Measurements from ENCODE around the gene FAM98C. TPM values are rescaled to one million over a fixed set of nuclear protein-coding genes. Genes with fewer than 3 reads are reported as not detected.
A peak's percentile ranks its signal among the peaks of the same experiment; 100 is the strongest.

The FAM98C gene
- total and polyA plus RNA-seq, 2 donors (not counting 1 experiment from before 2014, with no cell fraction given) = 44.1 to 73.5 TPM

GRCh38 chr19:38386971-38387549 lies 15.8 kb upstream of the FAM98C start:
- Mint-ChIP-seq H3K27ac (peak overlapping the region; percentile 63), H3K4me1 (peaks cover 31% of the 10 kb centered on the region), H3K9me3 (ENCODE audit: insufficient read depth) (no peaks in the 10 kb centered on the region), H3K4me3 (peak overlapping the region; percentile 97), H3K27me3 (peaks cover 27% of the 10 kb centered on the region)
- peaks cover 0 to 30% (median 0%) of the 10 kb centered on the region in 3 donors for H3K9me3 ChIP-seq (ENCODE audit: control extremely low read depth in 1 of 3, control insufficient read depth in 2 of 3, insufficient read depth in 1 of 3, low read length in 2 of 3)
- peaks cover 0 to 49% (median 21%) of the 10 kb centered on the region in 4 experiments for H3K27me3 ChIP-seq (replicated peaks in 1 of 4; ENCODE audit: control extremely low read depth in 1 of 4, control insufficient read depth in 3 of 4, insufficient read depth in 4 of 4, low read length in 3 of 4)
- H3K9ac ChIP-seq (ENCODE audit: low read length) = peak overlapping the region; percentile 69
- H3K4me1 ChIP-seq (ENCODE audit: control insufficient read depth in 2 of 2, insufficient read depth in 2 of 2, low read length in 2 of 2) = peaks cover 36% of the 10 kb centered on the region in 2 donors
- no peak for TF ChIP-seq EZH2 (IDR thresholded peaks at IDR 0.05; ENCODE audit: borderline replicate concordance, insufficient read depth, low read depth, low read length, poor library complexity, severe bottlenecking)
- TF ChIP-seq CTCF (IDR thresholded peaks at IDR 0.05) = no peak
- H3K4me2 ChIP-seq (replicated peaks; ENCODE audit: low read depth, low read length, poor library complexity, severe bottlenecking) = peak overlapping the region; percentile 97
- H3K27ac ChIP-seq (ENCODE audit: low read length in 2 of 2) = no peak overlapping the region
- ChIA-PET POLR2A (interaction anchor here (0.8 to 2.5 kb wide), 4 partner anchors 11 to 16 kb away, joined by 3 to 11 read pairs (median 8); partner anchors contain the start of genes FAM98C and PSMD8), CTCF (interaction anchor here (0.7 to 2.3 kb wide), 3 partner anchors 16 to 51 kb away, joined by 3 to 20 read pairs (median 4); partner anchors contain the start of genes CATSPERG and FAM98C)
- H2AFZ ChIP-seq (ENCODE audit: insufficient read depth, low read depth, low read length, poor library complexity, severe bottlenecking) = peak overlapping the region; percentile 53
- no peak for DNase-seq
- H3K79me2 ChIP-seq (ENCODE audit: control insufficient read depth, insufficient read depth, low read length) = no peaks in the 10 kb centered on the region
- H3K36me3 ChIP-seq (replicated peaks in 1 of 2; ENCODE audit: control extremely low read depth in 1 of 2, control insufficient read depth in 1 of 2, extremely low read depth in 1 of 2, insufficient read depth in 2 of 2, low read length in 1 of 2) = peaks cover 0 to 27% of the 10 kb centered on the region in 2 experiments
- intact Hi-C loops (cut with micrococcal nuclease) = loop anchor here (1.0 to 5.0 kb wide), 3 partner anchors 13 to 230 kb away; partner anchors contain the start of genes EIF3K, FAM98C, MAP4K1 and PSMD8
- ATAC-seq (ENCODE audit: low read depth) = peak; percentile 11
- peaks cover 54% of the 10 kb centered on the region for H4K20me1 ChIP-seq (ENCODE audit: control insufficient read depth, insufficient read depth, low read length, poor library complexity, severe bottlenecking)
- H3K4me3 ChIP-seq (ENCODE audit: control extremely low read depth in 1 of 5, extremely low read depth in 1 of 5, insufficient read depth in 1 of 5, low read depth in 2 of 5, low read length in 4 of 5) = peak overlapping the region in 4 of 5 experiments; percentile 40 to 77 (median 48)
- WGBS (ENCODE audit: insufficient coverage) = 3% methylated on average over 36 of the region's 36 CpGs

Measured in B cell (primary cell).